Stimulated activated CD4-positive, alpha-beta T cell treated with anti-CD3 and anti-CD28 coated beads, Interleukin-4, amount 100 ng/mL, for 1 hour (primary cell): ENCODE results near the gene UBLCP1.
A peak's percentile ranks its signal among the peaks of the same experiment; 100 is the strongest.
"Not testable (repeated sequence)": the region's sequence is repeated elsewhere in the genome, so short reads cannot be mapped to it uniquely, and the experiment has no call there.

Experiments used
- DNase-seq: peaks from one replicate; pipeline ENCODE4 v3.0.0-alpha.2; 2020

UBLCP1 gene

DNA sequence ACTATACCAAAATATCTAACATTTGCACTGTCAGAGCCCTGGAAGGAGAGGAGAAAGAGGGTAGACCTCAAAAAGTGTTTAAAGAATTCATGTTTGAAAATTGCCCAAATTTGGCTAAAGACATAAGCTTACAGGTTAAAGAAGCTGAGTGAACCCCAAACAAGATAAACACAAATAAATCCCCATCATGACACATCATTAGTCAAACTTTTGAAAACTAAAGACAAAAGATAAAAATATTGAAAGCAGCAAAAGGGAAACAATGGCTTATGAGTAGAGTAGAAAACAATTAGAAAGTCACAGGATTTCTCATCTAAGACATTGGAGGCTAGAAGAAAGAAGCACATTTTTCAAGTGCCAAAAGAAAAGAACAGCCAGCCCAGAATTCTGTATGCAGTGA lies 6.1 kb upstream of the UBLCP1 start:
- no peak for DNase-seq

DNA sequence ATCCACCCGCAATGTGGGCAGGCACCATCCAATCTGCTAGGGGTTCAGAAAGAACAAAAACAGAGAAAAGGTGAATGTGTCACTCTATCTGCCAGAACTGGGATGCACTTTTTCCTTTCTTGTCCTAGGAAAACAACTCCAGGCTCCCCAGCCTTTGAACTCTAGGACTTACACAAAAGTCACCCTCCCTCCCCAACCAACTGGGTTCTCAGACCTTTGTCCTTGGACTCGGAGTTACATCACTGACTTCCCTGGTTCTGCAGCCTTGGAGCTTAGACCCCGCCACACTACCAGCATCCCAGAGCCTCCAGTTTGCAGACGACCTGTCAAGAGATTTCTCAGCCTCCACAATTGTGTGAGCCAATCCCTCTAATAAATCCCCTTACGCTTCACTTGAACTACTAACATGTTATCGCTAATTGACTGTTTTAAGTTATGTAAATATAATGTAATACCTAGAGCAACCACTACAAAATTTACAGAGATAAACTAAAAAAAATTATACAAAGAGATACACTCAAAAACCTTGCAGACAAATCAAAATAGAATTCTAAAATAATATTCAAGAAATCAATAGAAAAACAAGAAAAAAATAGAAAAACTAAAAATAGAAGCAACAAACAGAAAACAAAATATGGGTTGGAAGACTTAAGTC lies 5.3 kb upstream of the UBLCP1 start:
- DNase-seq: no peak

DNA sequence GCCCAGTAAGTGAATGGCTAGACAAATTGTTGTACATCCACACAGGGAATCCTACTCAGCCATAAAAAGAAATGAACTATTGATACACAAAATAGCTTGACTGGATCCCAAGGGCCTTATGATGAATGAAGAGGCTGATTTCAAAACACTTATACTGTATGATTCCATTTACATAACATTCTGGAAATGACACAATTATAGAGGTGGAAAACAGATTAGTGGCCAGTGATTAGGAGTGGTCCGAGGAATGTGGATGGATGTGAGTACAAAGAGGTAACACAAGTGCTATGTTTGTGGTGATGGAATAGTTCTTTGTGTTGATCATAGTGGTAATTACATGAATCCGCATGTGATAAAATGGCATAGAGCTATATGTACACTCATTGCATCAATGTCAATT lies 4.7 kb upstream of the UBLCP1 start:
- DNase-seq: no peak

DNA sequence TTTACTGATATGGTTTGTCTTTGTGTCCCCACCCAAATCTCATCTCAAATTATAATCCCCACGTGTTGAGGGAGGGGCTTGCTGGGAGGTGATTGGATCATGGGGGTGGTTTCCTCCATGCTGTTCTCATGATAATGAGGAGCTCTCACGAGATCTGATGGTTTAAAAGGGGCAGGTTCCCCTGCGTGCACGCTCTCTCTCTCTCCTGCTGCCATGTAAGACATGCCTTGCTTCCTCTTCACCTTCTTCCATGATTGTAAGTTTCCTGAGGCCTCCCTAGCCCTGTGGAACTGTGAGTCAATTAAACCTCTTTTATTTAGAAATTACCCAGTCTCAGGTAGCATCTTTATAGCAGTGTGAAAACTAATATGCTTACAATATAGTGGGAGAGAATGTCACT lies 2.9 kb upstream of the UBLCP1 start:
- DNase-seq: not testable (repeated sequence)

DNA sequence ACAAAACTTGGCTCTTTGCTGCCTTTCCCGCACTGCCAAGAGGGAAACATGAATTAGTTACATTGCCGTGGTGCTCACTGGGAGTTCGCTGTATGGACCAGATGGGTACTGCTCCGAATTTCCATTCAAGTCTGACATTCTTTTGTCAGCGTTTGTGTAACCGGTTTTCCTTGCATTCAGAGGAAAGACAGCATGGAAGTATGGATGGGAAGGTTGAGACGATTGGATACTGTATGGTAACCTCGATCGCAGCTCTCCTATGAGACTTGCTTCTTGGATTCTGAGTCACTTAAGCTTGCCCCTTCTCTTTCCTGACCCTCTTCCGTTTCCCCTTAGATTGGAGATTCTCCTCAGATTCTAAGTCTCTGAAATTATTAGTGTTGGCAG lies 625 bp upstream of the UBLCP1 start:
- DNase-seq: no peak

DNA sequence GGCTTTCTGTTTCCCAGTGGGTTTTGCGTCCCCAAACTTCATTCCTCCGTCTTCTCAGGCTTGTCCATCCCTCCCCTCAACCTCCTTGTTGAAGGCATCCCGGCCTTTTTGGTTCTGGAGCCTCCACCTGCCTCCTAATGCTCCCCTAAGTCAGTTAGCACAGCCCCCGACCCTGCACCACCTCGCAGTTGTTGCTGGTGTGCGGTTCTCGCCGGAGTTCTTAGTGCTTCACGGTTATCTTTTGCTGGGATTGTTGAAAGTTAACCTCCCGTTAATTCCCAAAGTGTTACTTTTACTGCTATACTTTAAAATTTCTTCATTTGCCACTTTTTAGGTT lies 447 bp downstream of the UBLCP1 start:
- DNase-seq: no peak

DNA sequence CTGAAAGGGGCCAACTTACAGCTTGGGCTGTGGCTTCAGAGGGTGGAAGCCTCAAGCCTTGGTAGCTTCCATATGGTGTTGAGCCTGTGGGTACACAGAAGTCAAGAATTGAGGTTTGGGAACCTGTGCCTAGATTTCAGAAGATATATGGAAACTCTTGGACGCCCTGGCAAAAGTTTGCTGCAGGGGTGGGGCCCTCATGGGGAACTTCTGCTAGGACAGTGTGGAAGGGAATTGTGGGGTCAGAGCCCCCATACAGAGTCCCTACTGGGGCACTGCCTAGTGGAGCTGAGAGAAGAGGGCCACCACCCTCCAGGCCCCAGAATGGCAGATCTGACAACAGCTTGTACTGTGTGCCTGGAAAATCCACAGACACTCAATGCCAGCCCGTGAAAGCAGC lies 3.7 kb downstream of the UBLCP1 start:
- not testable (repeated sequence) for DNase-seq

DNA sequence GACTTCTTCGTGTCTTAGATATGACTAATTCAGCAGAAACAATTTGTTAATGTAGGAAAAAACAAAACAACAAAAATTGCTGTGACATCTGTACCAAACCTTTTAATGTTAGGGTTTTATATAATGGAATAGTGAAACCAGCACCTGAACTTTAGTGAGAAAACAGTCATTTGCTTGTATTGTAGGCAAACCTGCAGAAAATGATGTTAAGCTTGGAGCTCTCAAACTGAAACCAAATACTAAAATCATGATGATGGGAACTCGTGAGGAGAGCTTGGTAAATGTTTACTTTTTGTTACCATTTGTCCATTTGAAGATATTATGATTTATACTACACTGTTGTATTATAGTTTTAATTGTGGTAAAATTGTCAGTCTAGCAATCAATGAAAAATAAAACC lies 6.6 kb downstream of the UBLCP1 start:
- no peak for DNase-seq

DNA sequence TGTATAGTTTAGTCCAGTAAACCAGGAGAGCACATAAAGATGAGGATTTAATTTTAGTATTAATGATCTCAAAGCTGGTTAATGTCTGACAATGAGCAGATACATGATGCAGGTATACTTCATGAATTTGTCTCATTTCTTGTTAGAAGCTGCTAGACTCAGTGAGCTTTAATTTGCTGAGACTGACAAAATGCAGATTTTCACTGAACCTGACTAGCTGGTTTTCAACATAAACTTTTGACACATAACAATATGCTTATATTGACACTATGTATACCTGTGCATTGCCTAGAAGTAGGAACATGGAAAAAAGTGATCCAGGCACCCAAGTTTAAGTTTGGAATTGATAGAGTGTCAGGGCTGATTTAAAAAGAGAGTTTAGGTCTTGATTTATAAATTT lies 10.8 kb downstream of the UBLCP1 start:
- DNase-seq: no peak

DNA sequence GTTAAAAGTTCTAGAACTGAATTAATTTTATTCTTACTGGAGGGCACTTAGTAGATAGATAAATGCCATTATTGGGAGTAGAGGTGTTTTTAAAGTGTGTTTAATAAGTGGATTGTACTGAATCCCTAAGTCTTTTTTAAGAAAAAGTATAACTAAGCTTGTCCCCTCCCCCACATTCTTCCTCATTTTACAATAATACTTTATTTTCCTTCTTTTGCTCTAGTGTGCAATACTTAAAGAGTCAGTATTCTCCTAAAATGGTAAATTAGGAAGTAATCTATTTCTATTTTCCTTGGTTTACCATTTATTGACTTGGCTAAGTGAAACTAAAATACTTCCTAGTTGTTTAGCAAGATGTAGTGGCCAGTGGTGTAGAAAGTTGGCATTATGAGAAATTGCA lies 11.6 kb downstream of the UBLCP1 start:
- DNase-seq: no peak

DNA sequence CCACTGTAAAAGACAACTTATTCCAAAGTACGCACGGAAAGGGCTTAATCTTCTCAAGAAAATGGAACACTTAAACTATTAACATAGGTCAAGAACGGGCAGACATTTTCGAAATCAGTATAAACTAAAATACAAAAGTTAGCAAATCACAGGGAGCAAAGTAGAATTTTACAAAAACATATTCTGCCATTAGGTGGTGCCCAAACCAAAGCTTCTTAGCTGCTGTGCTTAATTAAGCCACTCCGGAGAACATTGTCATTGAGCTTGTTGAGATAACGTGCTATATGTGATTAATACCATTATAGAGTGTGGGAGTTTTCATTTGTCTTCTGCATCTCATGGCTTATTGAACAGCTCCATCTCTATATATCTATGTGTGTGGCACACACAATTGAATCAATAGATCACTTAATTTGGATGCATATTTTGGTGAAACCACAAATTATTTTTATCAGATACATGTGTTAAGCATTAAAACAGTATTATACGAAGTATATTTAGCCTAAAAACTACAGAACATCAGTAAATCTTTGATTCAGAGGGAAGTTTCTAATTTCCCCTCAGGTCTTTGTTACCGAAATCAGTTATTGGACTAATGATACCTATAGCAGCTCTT lies 23.4 kb downstream of the UBLCP1 start:
- no peak for DNase-seq

DNA sequence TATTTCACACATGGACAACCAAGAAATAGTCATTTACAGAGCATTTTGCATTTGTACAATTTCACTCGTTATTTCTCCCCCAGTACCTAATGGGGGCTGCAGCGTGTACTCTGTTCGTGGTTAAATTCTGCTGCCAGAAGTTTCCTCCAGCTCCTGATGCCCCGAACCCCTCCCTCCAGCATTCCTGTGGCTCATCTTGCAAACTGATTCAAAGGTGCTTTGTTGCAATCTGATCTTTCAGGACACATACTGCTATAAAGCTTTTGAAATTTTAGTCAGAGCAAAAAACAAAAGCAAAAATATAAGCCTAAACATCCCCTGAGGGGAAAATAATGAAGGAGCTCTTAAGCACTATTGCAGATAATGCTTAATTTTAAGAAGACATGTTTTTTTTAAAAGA lies 27.7 kb downstream of the UBLCP1 start:
- no peak for DNase-seq

DNA sequence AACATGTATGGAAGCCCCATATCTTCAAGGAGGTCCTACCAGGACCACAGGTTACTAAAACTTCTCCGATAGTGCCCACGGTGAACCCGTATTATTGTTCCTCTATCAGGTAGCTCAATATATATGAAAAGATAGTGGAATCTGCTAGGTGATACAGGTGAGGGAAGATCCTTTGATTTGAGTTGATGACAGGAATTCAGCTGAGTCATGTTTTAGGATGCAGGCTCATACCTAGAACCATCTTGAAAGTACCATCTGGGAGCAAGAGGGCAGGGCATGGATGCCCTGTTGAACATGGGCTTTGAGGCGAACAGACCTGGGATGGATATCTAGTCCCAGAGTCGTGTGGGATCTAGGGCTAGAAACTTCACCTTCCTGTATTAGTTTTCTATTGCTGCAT lies 31.8 kb downstream of the UBLCP1 start:
- no peak for DNase-seq

DNA sequence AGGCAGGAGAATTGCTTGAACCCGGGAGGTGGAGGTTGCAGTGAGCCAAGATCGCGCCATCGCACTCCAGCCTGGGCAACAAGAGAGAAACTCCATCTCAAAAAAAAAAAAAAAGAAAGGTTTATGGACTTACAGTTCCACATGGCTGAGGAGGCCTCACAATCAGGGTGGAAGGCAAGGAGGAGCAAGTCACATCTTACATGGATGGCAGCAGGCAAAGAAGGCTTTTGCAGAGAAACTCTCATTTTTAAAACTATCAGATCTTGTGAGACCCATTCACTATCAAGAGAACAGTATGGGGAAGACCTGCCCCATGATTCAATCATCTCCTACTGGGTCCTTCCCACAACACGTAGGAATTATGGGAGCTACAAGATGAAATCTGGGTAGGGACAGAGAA lies 34.2 kb downstream of the UBLCP1 start:
- DNase-seq: not testable (repeated sequence)

DNA sequence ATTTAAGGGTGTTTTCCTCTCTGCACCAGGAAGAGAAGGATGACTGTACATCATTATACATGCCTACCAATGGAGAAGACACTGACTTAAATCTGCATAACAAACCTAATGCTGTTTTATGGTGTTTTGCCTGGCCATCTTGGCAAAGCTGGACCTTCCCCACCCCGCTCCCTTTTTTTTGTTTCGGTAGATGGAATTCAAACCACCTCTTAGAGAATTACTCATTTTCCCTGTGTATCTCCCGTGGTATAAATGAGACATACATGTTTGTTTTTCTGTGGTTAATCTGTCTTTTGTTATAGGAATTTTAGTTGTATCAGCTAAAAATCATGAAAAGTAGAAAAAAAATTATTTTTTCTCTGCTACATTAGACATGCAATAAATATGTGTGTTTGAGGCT lies 38.4 kb downstream of the UBLCP1 start:
- no peak for DNase-seq

DNA sequence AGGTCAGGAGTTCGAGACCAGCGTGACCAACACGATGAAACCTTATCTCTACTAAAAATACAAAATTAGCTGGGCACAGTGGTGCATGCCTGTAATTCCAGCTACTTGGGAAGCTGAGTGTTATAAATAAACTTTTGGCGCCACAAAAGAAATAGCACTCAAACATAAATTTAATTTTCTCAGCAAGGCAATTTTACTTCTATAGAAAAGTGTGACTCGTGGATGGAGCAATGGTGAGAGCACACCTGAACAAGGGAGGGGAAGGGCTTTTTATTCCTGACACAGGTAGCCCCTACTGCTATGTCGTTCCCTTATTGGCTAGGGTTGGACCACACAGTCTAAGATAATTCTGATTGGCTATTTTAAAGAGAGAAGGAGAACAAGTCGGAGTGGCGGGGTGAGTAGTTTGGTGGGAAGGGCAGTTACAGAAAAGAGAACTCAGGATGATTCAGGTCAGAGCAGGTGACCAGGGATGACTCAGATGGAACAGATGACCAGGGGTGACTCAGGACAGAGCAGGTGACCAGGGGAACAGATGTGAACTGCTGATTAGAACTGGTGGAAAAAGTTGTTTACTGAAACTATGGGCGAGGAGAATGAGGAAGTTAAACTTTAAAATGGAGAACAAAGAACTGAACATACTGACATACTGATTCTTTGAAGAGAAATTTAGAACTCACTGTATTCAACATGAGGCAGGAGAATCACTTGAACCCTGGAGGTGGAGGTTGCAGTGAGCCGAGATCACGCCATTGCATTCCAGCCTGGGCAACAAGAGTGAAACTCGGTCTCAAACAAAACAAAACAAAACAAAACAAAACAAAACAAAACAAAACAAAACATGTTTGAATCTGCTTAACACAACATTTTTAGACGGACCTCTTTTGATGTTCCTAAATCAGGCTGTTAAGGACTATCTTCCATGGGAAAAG lies 39.1 kb downstream of the UBLCP1 start:
- DNase-seq: not testable (repeated sequence)

DNA sequence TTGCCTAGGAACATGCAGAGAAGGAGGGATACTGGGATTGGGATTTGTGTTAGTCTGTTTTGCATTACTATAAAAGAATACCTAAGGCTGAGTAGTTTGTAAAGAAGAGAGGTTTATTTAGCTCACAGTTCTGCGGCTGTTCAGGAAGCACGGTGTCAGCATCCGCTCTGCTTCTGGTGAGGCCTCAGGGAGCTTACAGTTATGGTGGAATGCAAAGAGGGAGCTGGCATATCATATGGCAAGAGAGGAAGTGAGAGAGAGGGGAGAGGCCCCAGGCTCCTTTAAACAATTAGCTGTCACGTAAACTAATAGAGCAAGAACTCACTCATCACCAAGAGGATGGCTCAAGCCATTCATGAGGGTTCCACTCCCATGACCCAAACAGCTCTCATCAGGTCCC lies 40.2 kb downstream of the UBLCP1 start:
- no peak for DNase-seq

DNA sequence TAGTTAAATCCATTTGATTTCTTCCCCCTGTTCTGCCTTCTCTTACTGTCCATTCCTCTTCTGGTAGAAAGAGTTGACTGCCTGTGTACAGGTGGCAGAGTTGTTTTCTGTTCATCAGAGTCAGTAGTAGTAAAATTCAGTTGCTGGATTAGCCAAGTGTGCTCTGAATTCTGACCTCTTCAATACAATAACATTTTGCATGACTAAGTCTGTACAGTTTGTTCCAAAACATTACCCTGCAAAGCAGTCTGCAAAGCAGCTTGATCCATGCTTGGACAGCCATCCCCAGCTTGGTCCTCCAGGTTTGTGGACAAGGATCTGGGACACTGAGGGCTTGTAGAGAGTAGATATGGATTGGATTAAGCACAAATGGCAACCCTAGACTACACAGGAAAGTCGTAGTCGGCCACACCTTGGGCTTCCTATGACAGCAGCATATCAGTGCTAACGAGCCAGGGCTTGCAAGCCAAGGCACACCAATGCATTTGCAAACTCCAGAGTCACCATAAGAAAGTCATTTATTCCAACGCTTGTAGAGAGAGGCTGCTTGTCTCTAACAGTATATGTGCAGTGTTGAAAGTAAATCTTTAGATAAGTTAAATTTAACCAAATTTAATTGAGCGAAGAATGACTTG lies 42.0 kb downstream of the UBLCP1 start:
- DNase-seq: no peak

DNA sequence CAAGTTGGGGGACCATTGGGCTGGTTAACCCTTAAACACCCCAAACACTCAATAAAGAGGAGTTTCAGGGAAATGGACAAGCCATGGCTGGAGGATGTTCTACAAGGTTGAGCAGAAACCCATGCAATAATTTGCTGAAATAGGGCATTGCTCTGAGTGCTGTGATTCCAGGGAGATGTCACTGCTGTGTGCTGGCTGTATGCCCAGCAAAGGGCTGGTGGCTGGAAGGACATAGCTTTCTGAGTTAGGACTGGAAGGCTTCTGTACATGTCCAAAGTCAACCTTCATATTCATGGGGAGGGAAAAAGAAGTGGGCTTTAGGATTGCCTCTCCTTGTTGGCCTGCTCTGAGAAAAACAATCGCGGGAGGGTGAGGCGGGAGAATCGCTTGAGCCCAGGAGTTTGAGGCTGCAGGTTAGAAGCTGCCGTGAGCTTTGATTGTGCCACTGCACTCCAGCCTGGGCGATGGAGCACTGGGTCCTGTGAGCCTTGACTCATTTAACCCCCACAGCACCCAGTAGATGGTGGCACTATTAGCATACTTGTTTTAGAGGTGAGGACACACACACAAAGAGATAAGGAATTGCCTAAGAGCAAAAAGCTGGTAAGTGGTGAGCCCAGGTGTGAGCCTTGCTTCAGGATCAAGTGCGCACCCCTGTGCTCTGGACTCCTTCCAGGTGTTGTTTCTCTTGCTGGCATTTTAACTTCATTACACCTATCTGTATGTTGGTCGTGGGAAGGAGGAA lies 46.8 kb downstream of the UBLCP1 start:
- DNase-seq: no peak

DNA sequence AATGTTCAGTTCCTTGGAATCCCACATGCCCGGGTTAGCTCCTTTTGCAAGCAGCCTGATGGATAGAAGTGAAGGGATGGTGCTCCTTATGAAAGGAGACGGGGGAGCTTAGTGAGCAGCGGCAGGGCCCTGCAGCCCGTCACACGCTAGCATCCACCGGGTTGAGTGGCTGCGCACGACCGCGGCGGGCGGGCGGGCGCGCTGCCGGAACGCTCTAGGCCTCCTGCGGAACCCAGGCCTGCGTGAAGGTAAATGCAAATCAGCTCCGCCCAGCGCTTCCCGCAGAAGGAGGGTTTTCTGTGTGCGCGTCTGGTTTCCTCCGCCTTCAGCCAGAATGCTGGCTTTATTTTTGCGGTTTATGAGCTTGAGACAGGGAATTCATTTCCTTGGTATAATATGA lies 47.4 kb downstream of the UBLCP1 start:
- DNase-seq: peak; percentile 45

DNA sequence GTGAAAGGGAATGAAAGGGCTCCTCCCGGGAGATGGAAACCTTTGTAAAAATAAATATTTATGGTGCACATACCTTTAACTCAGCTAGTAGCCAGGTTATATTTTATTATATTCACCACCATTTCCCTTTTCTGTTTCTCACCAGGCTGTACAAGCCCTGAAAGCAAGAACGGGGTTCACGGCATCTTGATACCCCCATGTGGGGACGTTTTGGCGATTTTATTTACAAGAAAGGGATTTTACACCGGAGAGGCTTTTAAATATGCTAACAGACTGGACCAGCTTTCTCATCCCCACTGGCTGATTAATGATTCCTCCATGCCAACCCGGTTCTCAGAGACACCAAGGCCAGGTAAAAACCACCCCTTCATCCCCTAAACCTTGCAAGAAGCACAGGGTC lies 48.0 kb downstream of the UBLCP1 start:
- DNase-seq: no peak

DNA sequence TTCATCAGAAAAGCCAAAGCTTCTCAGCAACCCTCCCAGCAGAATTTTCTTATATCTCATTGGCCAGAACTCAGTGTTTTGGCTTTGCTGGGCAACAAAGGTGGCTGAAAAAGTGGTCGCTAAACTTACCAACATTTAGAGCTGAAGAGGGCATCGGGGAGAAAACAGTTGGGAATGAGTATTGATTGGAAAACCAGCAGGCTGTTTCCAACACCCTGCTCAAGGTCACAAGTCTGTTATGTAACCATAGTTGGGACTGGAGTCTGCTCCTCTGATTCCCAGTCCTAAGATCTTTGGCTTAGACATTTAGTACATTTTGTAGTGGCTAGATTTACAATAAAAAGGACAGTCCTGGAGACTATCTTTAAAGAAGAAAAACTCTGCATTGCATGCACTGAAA lies 50.1 kb downstream of the UBLCP1 start:
- no peak for DNase-seq
